Heart right ventricle (tissue), 16 donors: Measurements from ENCODE around the gene DPT. TPM values are rescaled to one million over a fixed set of nuclear protein-coding genes. Genes with fewer than 3 reads are reported as not detected.

ENCODE experiments used
- ATAC-seq, 8 donors: fragments of 200-7000 bp; cut with Tn5 transposase; one replicate each; pipeline ENCODE4 v1.9.1; 2020; ENCODE audit warnings: mild to moderate bottlenecking in 8 of 8, moderate library complexity in 8 of 8, moderate number of reproducible peaks in 1 of 8
- DNase-seq, 2 donors: peaks; one replicate each; pipeline ENCODE4 v3.0.0-alpha.2; 2020
- H3K27ac ChIP-seq, 10 donors: fragments of 200-600 bp; sonication (generic) in 2 of 10; one replicate each; pipeline versions ENCODE4 v1.5.0 to v1.8.0; 2020 to 2022; ENCODE audit warnings: mild to moderate bottlenecking in 3 of 10
- H3K27me3 ChIP-seq, 7 donors: fragments of 200-600 bp; one replicate each; pipeline ENCODE4 v1.8.0; 2021 to 2022; ENCODE audit warnings: mild to moderate bottlenecking in 2 of 7
- H3K36me3 ChIP-seq, 9 donors: fragments of 200-600 bp; sonication (generic) in 1 of 9; one replicate each; pipeline versions ENCODE4 v1.5.0 to v1.8.0; 2020 to 2022; ENCODE audit warnings: mild to moderate bottlenecking in 2 of 9
- H3K4me1 ChIP-seq, 9 donors: fragments of 200-600 bp; sonication (generic) in 1 of 9; one replicate each; pipeline versions ENCODE4 v1.5.0 to v1.8.0; 2020 to 2022; ENCODE audit warnings: mild to moderate bottlenecking in 4 of 9
- H3K4me3 ChIP-seq, 10 donors: fragments of 200-600 bp; sonication (generic) in 2 of 10; one replicate each; pipeline versions ENCODE4 v1.5.0 to v1.8.0; 2020 to 2022; ENCODE audit warnings: mild to moderate bottlenecking in 7 of 10, moderate library complexity in 2 of 10
- H3K9me3 ChIP-seq, 11 donors: fragments of 200-600 bp in 10 of 11; sonication (generic) in 2 of 11; one replicate each; pipeline versions ENCODE4 v1.5.0 to v1.8.0; 2013 to 2022; ENCODE audit warnings: mild to moderate bottlenecking in 2 of 11, control low read depth in 1 of 11, moderate library complexity in 1 of 11
- WGBS, 2 donors: extraction: QIAGEN DNeasy Blood & Tissue Kit; methylation state at CpG; one replicate each; pipeline ENCODE4 v1.1.7; 2013; ENCODE audit warnings: inconsistent platforms in 1 of 2; 5-methylcytosine and 5-hydroxymethylcytosine counted together
- intact Hi-C, 10 donors: fragments of 100-400 bp; cut with DNase I; formaldehyde crosslinking; loops; one replicate each; pipeline versions ENCODE4 v1.11.1 to v1.14.2; 2022
- polyA plus RNA-seq, 2 donors: library from polyadenylated mRNA; stranded (reverse); fragments of 200-250 nt; gene quantifications; one replicate each; pipeline ENCODE4 v1.2.3, GENCODE V29; 2013
- total RNA-seq, 10 donors: library from RNA; stranded (reverse); fragmentation: NEBNext Ultra II Directional in 3 of 10; extraction: Animal tissue kit (Norgen Biotek cat#: 25700) in 3 of 10; gene quantifications; one replicate each; pipeline versions ENCODE4 v1.2.1 to v1.2.4, GENCODE V29; 2021 to 2023
- TF ChIP-seq, protein P1 (sequence below), 9 donors: fragments of 200-600 bp; sonication (generic) in 2 of 9; IDR thresholded peaks; one replicate each; pipeline versions ENCODE4 v1.5.0 to v1.8.0; 2021 to 2022; ENCODE audit warnings: antibody characterized with exemption in 9 of 9, mild to moderate bottlenecking in 5 of 9, moderate library complexity in 1 of 9
- donor health status: Arrhythmogenic right ventricular cardiomyopathy.
- donor health status: ischemic (EF 13 %, LVEDD 7.1; RV severe dilation, severe dysfunction).
- donor health status: healthy with polysubstance abuse.
- donor health status: DM: no; HTN: yes; CAD: no.
- donor health status: DM: no; HTN: no; CAD: no.
- donor health status: ischemic (EF 25% LVEDD 6.9; RV normal size, moderate dysfunction).
- donor health status: ischemic (EF 25% LVEDD 5.7; RV mildly dilated, moderate dysfunction).
- donor health status: healthy.
- donor health status: DM: yes; HTN: yes; CAD: no.
- donor health status: Ischemic cardiomyopathy.
- donor health status: ischemic (EF 35%, LVEDD 5.7; RV mildly dilated, moderate dysfunction).
- donor health status: nonischemic (EF 11% LVEDD 7.7; RV severe dilation, severe dysfunction).
- donor health status: DM: yes; HTN: yes; CAD: no.
- donor health status: PGD.
- donor health status: ischemic (EF 29% LVEDD 5.4; RV normal size, mild dysfunction).
- donor health status: nonischemic (EF 23%, LVEDD 6.1; RV moderate dilation, normal function).

The DPT gene
- total and polyA plus RNA-seq, 12 donors: 25.4 to 74.1 (median 39.3) TPM

DNA sequence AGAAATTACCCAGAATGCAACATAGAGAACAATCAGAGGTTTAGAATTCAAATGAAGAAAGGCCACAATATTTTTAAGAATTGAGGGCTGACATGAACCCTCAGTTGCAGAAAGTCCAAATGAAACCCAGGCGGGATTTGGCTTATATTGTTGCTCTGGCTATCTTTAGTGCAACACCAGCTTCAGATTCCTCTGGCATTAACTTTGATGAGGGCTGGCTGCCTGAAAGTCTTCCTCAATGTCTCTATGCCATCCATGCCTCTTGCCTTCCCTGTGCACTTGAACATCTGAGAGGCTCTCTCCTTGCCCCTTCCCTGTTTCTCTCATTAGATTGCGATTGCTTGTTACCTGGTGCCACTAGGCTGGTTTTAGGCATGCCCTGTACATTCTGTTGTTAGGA is 31.2 kb upstream of the DPT start:
- WGBS, 2 donors: 63 to 81% methylated on average over 2 of the region's 2 CpGs
- no peaks in the 10 kb centered on the region for H3K36me3 ChIP-seq
- peaks cover 0 to 7% (median 0%) of the 10 kb centered on the region in 9 donors for H3K4me1 ChIP-seq
- DNase-seq (no peak), ATAC-seq (peak in 2 of 8 donors; percentile 46 to 58)
- H3K9me3 ChIP-seq: no peaks in the 10 kb centered on the region
- TF ChIP-seq, protein P1, sequence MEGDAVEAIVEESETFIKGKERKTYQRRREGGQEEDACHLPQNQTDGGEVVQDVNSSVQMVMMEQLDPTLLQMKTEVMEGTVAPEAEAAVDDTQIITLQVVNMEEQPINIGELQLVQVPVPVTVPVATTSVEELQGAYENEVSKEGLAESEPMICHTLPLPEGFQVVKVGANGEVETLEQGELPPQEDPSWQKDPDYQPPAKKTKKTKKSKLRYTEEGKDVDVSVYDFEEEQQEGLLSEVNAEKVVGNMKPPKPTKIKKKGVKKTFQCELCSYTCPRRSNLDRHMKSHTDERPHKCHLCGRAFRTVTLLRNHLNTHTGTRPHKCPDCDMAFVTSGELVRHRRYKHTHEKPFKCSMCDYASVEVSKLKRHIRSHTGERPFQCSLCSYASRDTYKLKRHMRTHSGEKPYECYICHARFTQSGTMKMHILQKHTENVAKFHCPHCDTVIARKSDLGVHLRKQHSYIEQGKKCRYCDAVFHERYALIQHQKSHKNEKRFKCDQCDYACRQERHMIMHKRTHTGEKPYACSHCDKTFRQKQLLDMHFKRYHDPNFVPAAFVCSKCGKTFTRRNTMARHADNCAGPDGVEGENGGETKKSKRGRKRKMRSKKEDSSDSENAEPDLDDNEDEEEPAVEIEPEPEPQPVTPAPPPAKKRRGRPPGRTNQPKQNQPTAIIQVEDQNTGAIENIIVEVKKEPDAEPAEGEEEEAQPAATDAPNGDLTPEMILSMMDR (IDR thresholded peaks at IDR 0.05): no peak
- no peak overlapping the region for H3K27ac ChIP-seq
- H3K27me3 ChIP-seq: no peaks in the 10 kb centered on the region
- H3K4me3 ChIP-seq: no peak overlapping the region
- intact Hi-C loops: no loop called here

DNA sequence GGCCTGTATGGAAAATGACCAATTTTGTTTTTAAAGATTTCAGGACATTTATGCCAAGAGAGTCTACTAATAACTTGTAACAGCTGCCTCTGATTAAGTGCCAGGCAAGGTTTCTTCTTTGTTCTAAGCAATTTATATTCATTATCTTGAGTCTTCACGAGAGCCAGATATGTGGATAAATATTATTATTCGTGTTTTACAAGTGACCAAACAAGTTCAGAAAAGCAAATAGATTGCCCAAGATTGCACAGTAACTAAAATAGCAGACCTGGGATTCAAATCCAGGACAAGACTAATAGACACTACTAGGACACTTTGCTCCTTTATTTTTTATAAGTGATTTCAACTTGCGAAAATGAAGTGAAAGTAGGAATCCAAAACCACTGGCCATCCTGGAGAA is 30.1 kb upstream of the DPT start:
- DNase-seq (no peak), ATAC-seq (no peak)
- no peak overlapping the region for H3K27ac ChIP-seq
- TF ChIP-seq, protein P1 (IDR thresholded peaks at IDR 0.05): no peak
- no peaks in the 10 kb centered on the region for H3K27me3 ChIP-seq
- no peaks in the 10 kb centered on the region for H3K9me3 ChIP-seq
- 63 to 76% methylated on average over 3 of the region's 3 CpGs for WGBS, 2 donors
- H3K4me3 ChIP-seq: no peak overlapping the region
- no peaks in the 10 kb centered on the region for H3K36me3 ChIP-seq
- H3K4me1 ChIP-seq: peaks cover 0 to 7% (median 0%) of the 10 kb centered on the region in 9 donors
- intact Hi-C loops: no loop called here

DNA sequence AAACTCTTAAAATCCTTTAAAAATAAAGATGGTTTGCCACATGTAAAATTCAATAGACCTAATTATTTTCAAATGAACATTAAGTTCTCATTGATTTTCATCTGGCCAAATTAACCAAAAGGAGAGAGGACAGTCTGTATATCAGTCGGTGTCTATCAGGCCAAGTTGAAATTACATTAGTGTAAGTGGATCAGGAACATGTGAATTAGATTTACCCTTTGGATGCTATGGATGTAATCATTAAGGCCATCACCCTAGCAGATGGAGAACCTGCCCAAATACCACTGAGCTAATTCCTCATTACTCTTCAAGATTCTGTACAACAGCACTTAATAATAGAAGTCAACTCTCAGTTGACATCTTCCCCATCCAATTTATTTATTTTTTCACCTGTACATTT is 29.5 kb upstream of the DPT start:
- no peaks in the 10 kb centered on the region for H3K9me3 ChIP-seq
- no peaks in the 10 kb centered on the region for H3K27me3 ChIP-seq
- intact Hi-C loops: no loop called here
- no peaks in the 10 kb centered on the region for H3K36me3 ChIP-seq
- H3K27ac ChIP-seq: no peak overlapping the region
- WGBS, 2 donors: 95 to 100% methylated on average over 1 of the region's 1 CpG
- peaks cover 0 to 7% (median 0%) of the 10 kb centered on the region in 9 donors for H3K4me1 ChIP-seq
- ATAC-seq: no peak
- TF ChIP-seq, protein P1 (IDR thresholded peaks at IDR 0.05): no peak
- no peak for DNase-seq
- no peak overlapping the region for H3K4me3 ChIP-seq

DNA sequence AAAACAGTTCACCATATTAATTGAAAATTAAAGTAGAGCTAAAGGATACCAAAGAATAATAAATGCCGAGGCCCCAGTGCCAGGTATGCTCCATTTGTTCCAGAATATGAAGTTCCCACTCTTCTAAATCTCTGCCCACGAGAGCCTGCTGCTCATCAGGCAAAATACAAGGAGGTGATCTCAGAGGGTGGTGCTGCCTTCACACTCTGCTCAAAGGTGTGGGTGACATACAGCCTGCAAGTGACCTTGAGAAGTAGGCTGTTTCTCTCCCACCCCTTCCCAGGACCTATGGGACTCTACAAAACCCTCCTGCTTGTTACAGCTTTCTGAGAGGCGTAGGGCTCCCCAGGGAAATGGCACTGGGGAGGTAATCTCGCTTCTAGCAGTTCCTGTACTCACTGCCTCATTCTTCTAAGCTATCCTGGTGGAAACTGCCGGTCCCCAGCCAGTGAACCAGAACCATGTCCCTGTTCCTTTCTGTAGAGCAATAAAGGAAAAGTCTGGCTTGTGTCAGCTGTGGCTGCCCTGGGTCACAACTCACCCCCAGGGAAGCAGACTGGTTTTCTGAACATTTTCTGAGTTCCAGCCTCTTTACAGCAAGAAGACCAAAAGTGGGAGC is 26.9 kb upstream of the DPT start:
- WGBS, 2 donors: 56 to 64% methylated on average over 5 of the region's 5 CpGs
- H3K36me3 ChIP-seq: no peaks in the 10 kb centered on the region
- intact Hi-C loops: no loop called here
- peak in 2 of 8 donors; percentile 41 to 48 for ATAC-seq
- H3K27me3 ChIP-seq: no peaks in the 10 kb centered on the region
- peaks cover 0 to 7% (median 0%) of the 10 kb centered on the region in 9 donors for H3K4me1 ChIP-seq
- no peak for DNase-seq
- H3K27ac ChIP-seq: no peak overlapping the region
- no peak overlapping the region for H3K4me3 ChIP-seq
- TF ChIP-seq, protein P1 (IDR thresholded peaks at IDR 0.05): no peak
- H3K9me3 ChIP-seq: no peaks in the 10 kb centered on the region
